ENCODE data around the gene SOX1.

DNA sequence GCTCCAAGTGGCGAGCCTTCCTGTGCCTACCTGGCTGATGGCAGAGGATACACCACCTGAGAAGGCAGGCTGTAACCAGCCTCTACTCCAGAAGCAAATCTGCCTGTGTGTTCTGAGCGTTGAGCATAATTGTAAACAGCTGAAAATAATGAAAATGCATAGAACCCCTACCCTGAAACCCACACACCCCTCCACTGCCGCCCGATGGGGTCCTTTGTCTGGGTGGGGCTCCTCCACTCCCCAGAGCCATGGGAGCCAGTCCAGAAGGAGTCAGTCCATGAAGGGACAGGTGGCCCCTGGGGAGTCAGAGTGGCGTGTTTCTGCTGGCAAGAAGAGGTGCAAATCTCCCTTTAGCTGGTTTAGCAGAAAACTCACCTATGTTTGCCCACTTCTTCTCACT lies 8.0 kb upstream of the SOX1 start:
- TF ChIP-seq CHD1 (IDR thresholded peaks at IDR 0.05; ENCODE audit: low read length) (no peak), SMC3 (conservative IDR thresholded peaks at IDR 0.05; ENCODE audit: insufficient read depth, low read depth, low read length) (no peak), TAF1 (IDR thresholded peaks at IDR 0.05; ENCODE audit: control insufficient read depth, extremely low read depth, insufficient read depth, low read length, severe bottlenecking) (no peak)
- TF ChIP-seq, protein P1, sequence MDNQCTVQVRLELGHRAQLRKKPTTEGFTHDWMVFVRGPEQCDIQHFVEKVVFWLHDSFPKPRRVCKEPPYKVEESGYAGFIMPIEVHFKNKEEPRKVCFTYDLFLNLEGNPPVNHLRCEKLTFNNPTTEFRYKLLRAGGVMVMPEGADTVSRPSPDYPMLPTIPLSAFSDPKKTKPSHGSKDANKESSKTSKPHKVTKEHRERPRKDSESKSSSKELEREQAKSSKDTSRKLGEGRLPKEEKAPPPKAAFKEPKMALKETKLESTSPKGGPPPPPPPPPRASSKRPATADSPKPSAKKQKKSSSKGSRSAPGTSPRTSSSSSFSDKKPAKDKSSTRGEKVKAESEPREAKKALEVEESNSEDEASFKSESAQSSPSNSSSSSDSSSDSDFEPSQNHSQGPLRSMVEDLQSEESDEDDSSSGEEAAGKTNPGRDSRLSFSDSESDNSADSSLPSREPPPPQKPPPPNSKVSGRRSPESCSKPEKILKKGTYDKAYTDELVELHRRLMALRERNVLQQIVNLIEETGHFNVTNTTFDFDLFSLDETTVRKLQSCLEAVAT (IDR thresholded peaks at IDR 0.05): no peak

Data from K562 (cell line).